ENCODE data around the gene VIP.
"Not testable (repeated sequence)": the region's sequence is repeated elsewhere in the genome, so short reads cannot be mapped to it uniquely, and the experiment has no call there.

VIP gene

DNA sequence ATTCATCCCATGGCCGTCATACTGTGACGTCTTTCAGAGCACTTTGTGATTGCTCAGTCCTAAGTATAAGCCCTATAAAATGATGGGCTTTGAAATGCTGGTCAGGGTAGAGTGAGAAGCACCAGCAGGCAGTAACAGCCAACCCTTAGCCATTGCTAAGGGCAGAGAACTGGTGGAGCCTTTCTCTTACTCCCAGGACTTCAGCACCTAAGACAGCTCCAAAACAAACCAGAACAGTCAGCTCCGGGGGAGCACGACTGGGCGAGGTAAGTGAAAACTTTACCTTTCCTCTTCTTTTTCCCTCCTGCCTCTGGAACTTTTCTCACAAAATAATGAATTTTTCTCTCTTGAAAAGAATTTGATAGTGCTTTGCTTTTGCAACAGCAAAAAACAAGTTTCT, at the start of gene VIP:
TSS of gene VIP (plus strand) at position 104 of the 400 bp plus-strand sequence. CDS start 1,381 bp downstream, outside the sequence.
- DNase-seq (ENCODE audit: low read depth): no peak

- DNase-seq (ENCODE audit: low read depth): no peak
These were observed 49.3 kb upstream of the VIP start for GRCh38 chr6:152701081-152701862.

- no peak for DNase-seq (ENCODE audit: low read depth)
These were observed 48.7 kb upstream of the VIP start for GRCh38 chr6:152701863-152702401.

- not testable (repeated sequence) for DNase-seq (ENCODE audit: low read depth)
These were observed 46.8 kb upstream of the VIP start for GRCh38 chr6:152703750-152704149.

- DNase-seq (ENCODE audit: low read depth): no peak
These were observed 45.3 kb upstream of the VIP start for GRCh38 chr6:152705327-152705726.

DNA sequence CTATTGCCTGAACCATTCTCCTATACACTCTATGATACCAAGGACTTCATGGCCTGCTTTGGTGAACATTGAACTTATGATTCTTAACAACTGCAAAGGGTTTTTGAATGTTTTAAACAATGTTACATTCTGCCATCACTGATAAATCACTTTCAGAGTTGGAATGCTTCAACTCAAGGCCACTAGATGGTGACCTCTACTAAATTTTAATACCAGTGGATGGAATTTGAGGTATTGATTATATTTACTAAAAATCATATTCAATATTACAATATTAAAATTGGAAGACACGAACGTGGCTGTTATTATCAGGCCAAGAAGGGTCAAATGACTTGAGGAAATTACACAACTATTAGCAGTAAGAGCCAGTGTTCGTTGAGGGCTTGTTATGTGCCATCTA, 34.3 kb upstream of the VIP start:
- DNase-seq (ENCODE audit: low read depth): no peak

- no peak for DNase-seq (ENCODE audit: low read depth)
These were observed 29.6 kb upstream of the VIP start for GRCh38 chr6:152720974-152721373.

DNA sequence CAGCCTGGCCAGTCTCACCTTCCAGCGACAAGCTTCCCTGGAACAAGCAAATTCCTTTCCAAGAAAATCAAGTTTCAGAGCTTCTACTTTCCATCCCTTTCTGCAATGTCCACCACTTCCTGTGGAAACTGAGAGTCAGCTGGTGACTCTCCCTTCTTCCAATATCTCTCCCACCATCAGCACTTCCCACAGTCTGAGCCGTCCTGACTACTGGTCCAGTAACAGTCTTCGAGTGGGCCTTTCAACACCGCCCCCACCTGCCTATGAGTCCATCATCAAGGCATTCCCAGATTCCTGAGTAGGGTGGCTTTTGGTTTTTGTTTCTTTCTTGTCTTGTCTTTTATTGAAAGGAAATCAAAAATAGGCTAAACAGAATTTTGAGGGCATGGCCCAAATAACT, 28.6 kb upstream of the VIP start:
- DNase-seq (ENCODE audit: low read depth): no peak

DNA sequence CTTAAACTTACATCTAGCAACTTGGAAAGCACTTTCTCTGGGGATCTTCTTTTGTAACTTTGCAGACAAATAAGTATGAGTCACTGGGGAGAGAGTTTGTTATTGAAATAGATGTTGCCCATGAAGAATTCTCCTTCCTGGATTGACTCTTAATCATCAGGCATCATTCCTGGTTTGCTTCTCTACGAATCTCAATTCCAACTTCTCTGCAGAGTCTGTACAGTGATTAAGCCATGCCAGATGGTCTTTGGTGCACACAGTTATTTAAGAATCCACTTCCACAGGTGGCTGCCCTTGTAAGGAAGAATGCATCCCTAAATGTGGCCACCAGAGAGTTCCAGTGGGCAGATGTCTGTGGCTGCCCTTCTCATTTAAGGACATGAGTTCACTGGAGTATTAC, 27.2 kb upstream of the VIP start:
- DNase-seq (ENCODE audit: low read depth): no peak

DNA sequence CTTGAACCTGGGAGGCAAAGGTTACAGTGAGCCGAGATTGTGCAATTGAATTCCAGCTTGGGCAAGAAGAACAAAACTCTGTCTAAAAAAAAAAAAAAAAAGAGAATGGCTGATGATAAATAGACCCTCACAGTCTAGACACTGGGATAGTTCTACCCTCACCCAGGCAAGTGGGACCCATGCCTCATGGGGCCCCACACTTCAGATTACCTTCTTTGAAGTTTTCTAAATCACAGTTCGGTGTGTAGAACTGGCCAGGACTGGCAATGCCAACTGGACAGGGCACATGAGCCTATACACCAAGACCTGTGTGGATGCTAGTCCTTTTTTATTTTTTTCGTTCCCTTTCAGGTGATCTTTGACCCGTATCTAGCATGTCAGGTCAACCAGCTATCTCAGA, 24.3 kb upstream of the VIP start:
- no peak for DNase-seq (ENCODE audit: low read depth)

DNA sequence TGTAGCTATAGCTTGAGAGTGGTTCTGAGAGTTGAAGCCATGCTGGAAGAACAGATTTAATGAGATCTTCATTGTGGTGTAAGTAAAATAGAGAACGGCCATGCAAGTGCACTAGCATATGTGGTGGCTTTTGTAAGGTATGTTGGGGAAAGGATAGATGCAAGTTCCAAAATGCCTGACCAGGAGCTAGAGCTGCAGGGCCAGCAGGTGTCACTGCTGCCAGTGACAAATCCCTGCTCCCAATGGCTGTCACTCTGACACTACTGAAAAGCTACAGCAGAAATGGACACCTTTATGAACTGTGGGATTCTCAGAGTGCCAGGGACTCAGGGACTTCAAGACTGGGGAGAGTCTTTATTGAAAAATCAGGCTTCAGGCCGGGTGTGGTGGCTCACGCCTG, 23.1 kb upstream of the VIP start:
- no peak for DNase-seq (ENCODE audit: low read depth)

- DNase-seq (ENCODE audit: low read depth): no peak
These were observed 16.0 kb upstream of the VIP start for GRCh38 chr6:152734630-152735029.

DNA sequence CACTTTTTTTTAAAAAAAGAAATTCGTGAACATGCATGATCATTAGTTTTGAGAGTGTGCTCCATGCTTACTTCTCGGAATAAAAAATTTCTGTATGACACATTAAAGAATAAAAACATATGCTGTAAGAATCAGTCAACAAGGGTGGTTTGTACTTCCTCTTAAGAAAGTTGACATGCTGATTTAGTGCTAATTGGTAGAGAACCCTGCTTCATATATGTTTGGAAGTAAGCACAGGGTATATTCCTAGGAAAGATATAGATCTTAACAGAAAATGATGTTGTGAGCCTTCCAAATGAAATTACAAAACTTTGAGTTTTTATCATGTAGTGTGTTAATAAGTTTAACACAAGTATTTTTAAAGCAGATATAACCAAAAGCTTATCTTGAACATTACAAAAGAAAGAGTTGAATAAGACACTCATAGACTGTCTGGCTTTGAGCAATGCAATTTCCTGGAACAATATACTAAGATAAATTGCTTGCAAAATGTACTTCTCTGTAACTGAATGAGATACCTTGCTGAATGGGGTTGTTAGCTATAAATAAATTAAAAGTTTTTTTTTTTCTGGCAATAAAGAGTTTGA, 13.8 kb upstream of the VIP start:
- DNase-seq (ENCODE audit: low read depth): no peak

GRCh38 chr6:152745509-152746171, 5.0 kb upstream of the VIP start:
- no peak for DNase-seq (ENCODE audit: low read depth)

- no peak for DNase-seq (ENCODE audit: low read depth)
These were observed 4.4 kb upstream of the VIP start for GRCh38 chr6:152746172-152746553.

- DNase-seq (ENCODE audit: low read depth): no peak
These were observed 1.8 kb upstream of the VIP start for GRCh38 chr6:152748843-152749242.

DNA sequence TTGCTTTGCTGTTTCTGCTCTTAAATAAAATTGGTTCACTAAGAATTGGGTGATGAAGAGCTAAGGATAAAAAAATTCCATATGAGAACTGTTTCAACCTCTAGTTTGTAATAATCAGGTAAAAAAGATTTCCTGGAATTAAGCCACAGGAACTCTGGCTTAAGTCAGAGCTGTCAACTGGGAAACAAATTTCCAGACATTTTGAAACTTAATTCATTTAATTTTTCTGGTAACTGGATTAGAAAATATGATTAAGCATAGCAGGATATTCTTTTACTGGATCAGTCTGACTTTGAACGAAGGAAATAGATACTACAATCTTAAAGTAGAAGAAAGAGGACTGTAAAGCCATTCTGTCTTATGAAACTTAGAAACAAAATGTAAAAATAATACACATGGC, 1.3 kb upstream of the VIP start:
- DNase-seq (ENCODE audit: low read depth): no peak

DNA sequence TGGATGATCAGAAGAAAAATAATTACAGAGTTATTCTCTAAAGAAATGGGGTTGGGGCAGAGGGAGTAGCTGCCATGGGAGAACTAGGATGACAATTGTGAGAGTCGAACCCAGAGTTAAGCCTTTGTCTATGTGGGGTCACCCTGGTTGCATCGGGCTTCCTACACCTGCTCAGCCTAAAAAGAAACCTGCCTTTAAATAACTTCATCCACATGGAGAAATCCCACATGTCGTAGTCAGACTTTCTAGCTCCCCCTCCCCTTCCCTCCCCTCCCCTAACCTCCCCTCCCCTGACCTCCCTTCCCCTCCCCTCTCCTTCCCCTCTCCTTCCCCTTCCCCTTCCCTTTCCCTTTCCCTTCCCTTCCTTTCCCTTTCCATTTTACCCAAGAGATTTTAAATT, 14.7 kb downstream of the VIP start:
- DNase-seq (ENCODE audit: low read depth): no peak

DNA sequence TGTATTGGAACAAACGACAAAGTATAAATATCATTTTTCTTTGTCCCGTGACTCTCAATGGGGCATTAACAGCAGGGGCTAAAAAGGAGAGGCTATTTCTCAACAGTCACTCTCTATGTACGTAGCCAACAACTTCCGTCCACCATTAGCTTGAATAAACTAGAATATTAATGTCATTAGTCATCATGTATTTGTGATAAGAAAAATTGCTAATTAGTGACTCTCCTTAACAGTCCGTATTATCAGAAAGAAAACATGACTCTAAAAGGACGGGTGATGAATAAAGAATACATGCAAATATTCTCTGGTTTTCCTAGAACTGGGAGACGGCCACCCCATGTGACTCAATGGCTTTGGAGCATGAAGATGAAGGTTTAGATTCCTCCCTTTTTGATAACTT, 18.6 kb downstream of the VIP start:
- DNase-seq (ENCODE audit: low read depth): no peak

GRCh38 chr6:152769993-152770392, 19.4 kb downstream of the VIP start:
- no peak for DNase-seq (ENCODE audit: low read depth)

DNA sequence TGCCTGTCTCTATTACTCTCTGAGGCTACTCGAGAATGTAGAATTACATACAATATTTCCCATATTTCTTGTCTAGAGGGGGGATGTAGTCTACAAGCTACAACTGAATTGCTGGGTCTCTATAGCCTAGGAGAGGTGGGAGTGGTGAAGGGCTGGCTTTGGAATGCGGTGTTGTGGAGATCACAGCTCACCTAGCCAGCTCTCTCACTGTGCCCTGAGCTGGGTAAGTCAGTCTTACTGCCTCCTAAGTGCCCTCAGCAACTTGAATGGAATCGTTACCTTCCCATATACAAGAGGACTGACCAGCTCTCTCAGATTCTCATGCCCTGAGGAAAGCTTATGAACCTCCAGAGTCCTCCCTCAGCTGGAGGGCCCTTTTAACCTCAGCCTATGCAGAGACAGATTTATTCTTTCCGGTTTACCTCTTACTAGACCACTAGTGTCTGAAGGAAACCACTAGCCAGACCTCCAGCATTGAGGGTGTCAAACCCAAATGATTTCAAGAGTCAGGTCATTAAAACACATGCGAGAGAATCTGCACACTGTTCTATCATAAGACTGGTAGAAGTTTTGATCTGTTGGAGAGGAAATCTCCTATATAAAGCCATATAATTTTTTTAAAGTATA, 20.6 kb downstream of the VIP start:
- no peak for DNase-seq (ENCODE audit: low read depth)

GRCh38 chr6:152775428-152775827, 24.8 kb downstream of the VIP start:
- DNase-seq (ENCODE audit: low read depth): no peak

DNA sequence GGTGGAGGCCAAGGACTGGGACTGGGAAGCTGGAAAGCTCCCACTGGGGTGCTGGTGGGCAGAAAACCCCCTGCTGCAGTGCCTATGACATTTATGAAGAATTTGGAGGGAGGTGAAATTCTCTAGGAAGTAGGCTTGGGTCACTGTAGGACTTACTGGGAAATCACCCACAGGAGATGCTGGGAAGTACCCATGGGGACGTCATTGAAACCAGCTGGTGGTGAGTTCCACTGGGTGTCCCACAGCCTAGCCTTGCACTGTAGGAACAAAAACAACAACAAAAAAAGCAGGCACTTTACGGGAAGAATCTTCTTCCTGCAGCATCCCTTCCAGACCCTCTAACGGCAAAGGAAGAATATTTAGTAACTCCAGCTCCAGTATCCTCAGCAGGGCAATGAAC, 26.2 kb downstream of the VIP start:
- DNase-seq (ENCODE audit: low read depth): no peak
